ENCODE measurements around the gene PPP4C.

The PPP4C gene

GRCh38 chr16:30070490-30070889 lies 5.3 kb upstream of the PPP4C start:
- no peak overlapping the region for H3K4me3 ChIP-seq (ENCODE audit: low read length)
- no peak for DNase-seq (ENCODE audit: low read depth, low spot score)

- no peak for DNase-seq (ENCODE audit: low read depth, low spot score)
- H3K4me3 ChIP-seq (ENCODE audit: low read length): peak overlapping the region; percentile 96
Observed at GRCh38 chr16:30076276-30076791, 540 bp downstream of the PPP4C start.

GRCh38 chr16:30077656-30078055 lies 1.9 kb downstream of the PPP4C start:
- peak overlapping the region; percentile 96 for H3K4me3 ChIP-seq (ENCODE audit: low read length)
- no peak for DNase-seq (ENCODE audit: low read depth, low spot score)

- no peak for DNase-seq (ENCODE audit: low read depth, low spot score)
- H3K4me3 ChIP-seq (ENCODE audit: low read length): no peak overlapping the region
Observed at GRCh38 chr16:30078744-30079143, 3.0 kb downstream of the PPP4C start.

- no peak for DNase-seq (ENCODE audit: low read depth, low spot score)
Observed at GRCh38 chr16:30079480-30079879, 3.7 kb downstream of the PPP4C start.

GRCh38 chr16:30082545-30083090 lies 6.8 kb downstream of the PPP4C start:
- H3K4me3 ChIP-seq (ENCODE audit: low read length): no peak overlapping the region
- DNase-seq (ENCODE audit: low read depth, low spot score): no peak

More at GRCh38 chr16:30079480-30079879, 3.7 kb downstream of the PPP4C start:
- no peak overlapping the region for H3K4me3 ChIP-seq (ENCODE audit: low read length)

GRCh38 chr16:30083216-30084055 lies 7.6 kb downstream of the PPP4C start:
- no peak overlapping the region for H3K4me3 ChIP-seq (ENCODE audit: low read length)

GRCh38 chr16:30084096-30084815 lies 8.5 kb downstream of the PPP4C start:
- H3K4me3 ChIP-seq (ENCODE audit: low read length): no peak overlapping the region
- no peak for DNase-seq (ENCODE audit: low read depth, low spot score)

More at GRCh38 chr16:30083216-30084055, 7.6 kb downstream of the PPP4C start:
- DNase-seq (ENCODE audit: low read depth, low spot score): no peak

- no peak overlapping the region for H3K4me3 ChIP-seq (ENCODE audit: low read length)
- DNase-seq (ENCODE audit: low read depth, low spot score): no peak
Observed at GRCh38 chr16:30084816-30085159, 9.0 kb downstream of the PPP4C start.

GRCh38 chr16:30085247-30085646 lies 9.5 kb downstream of the PPP4C start:
- no peak overlapping the region for H3K4me3 ChIP-seq (ENCODE audit: low read length)
- no peak for DNase-seq (ENCODE audit: low read depth, low spot score)

- H3K4me3 ChIP-seq (ENCODE audit: low read length): no peak overlapping the region
- no peak for DNase-seq (ENCODE audit: low read depth, low spot score)
Observed at GRCh38 chr16:30085820-30086219, 10.0 kb downstream of the PPP4C start.

GRCh38 chr16:30086291-30087140 lies 10.7 kb downstream of the PPP4C start:
- no peak overlapping the region for H3K4me3 ChIP-seq (ENCODE audit: low read length)

GRCh38 chr16:30087181-30087898 lies 11.5 kb downstream of the PPP4C start:
- H3K4me3 ChIP-seq (ENCODE audit: low read length): no peak overlapping the region
- no peak for DNase-seq (ENCODE audit: low read depth, low spot score)

More at GRCh38 chr16:30086291-30087140, 10.7 kb downstream of the PPP4C start:
- no peak for DNase-seq (ENCODE audit: low read depth, low spot score)

- no peak for DNase-seq (ENCODE audit: low read depth, low spot score)
- no peak overlapping the region for H3K4me3 ChIP-seq (ENCODE audit: low read length)
Observed at GRCh38 chr16:30088237-30088831, 12.5 kb downstream of the PPP4C start.

GRCh38 chr16:30088832-30089624 lies 13.2 kb downstream of the PPP4C start:
- no peak overlapping the region for H3K4me3 ChIP-seq (ENCODE audit: low read length)
- DNase-seq (ENCODE audit: low read depth, low spot score): no peak

GRCh38 chr16:30090610-30091331 lies 15.0 kb downstream of the PPP4C start:
- no peak for DNase-seq (ENCODE audit: low read depth, low spot score)
- H3K4me3 ChIP-seq (ENCODE audit: low read length): no peak overlapping the region

All from Jurkat, Clone E6-1 (cell line).